ENCODE measurements around the gene BPI. TPM values are rescaled to one million over a fixed set of nuclear protein-coding genes. Genes with fewer than 3 reads are reported as not detected.
"Not testable (repeated sequence)": the region's sequence is repeated elsewhere in the genome, so short reads cannot be mapped to it uniquely, and the experiment has no call there.

BPI gene
- total RNA-seq (2021; ENCODE audit: unreplicated experiment): not detected
- polyA plus RNA-seq (2012; ENCODE audit: insufficient read length): not detected
- Bru-seq, nascent RNA: not detected
- BruChase-seq, experiment 1, labeled RNA remaining after a 2-hour chase: not detected
- not detected for BruChase-seq, experiment 2, labeled RNA remaining after a 6-hour chase
- long read RNA-seq: 0 reads

- ChIA-PET CTCF (no interaction called here), POLR2A (no interaction called here)
- BruUV-seq (replicated peaks): no TSS peak
- DNase-seq (ENCODE audit: low read depth, low spot score): no peak
- TF ChIP-seq TCF7L2 (IDR thresholded peaks at IDR 0.05; ENCODE audit: low read depth, low read length): no peak
- TF ChIP-seq SIN3A (IDR thresholded peaks at IDR 0.05; ENCODE audit: borderline replicate concordance, insufficient read depth, low read depth, low read length): no peak
- TF ChIP-seq CTCF (IDR thresholded peaks at IDR 0.05): no peak
- TF ChIP-seq, protein P1, sequence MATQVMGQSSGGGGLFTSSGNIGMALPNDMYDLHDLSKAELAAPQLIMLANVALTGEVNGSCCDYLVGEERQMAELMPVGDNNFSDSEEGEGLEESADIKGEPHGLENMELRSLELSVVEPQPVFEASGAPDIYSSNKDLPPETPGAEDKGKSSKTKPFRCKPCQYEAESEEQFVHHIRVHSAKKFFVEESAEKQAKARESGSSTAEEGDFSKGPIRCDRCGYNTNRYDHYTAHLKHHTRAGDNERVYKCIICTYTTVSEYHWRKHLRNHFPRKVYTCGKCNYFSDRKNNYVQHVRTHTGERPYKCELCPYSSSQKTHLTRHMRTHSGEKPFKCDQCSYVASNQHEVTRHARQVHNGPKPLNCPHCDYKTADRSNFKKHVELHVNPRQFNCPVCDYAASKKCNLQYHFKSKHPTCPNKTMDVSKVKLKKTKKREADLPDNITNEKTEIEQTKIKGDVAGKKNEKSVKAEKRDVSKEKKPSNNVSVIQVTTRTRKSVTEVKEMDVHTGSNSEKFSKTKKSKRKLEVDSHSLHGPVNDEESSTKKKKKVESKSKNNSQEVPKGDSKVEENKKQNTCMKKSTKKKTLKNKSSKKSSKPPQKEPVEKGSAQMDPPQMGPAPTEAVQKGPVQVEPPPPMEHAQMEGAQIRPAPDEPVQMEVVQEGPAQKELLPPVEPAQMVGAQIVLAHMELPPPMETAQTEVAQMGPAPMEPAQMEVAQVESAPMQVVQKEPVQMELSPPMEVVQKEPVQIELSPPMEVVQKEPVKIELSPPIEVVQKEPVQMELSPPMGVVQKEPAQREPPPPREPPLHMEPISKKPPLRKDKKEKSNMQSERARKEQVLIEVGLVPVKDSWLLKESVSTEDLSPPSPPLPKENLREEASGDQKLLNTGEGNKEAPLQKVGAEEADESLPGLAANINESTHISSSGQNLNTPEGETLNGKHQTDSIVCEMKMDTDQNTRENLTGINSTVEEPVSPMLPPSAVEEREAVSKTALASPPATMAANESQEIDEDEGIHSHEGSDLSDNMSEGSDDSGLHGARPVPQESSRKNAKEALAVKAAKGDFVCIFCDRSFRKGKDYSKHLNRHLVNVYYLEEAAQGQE (IDR thresholded peaks at IDR 0.05; ENCODE audit: insufficient read depth in 1 of 2, low read depth in 2 of 2, low read length in 1 of 2): no peak
- TF ChIP-seq POLR2AphosphoS5 (IDR thresholded peaks at IDR 0.05; ENCODE audit: low read depth, low read length): no peak
- Histone ChIP-seq H3K4me3 (ENCODE audit: low read depth in 2 of 2, low read length in 2 of 2) (no peak within 1 kb of the TSS), H3K9me3 (ENCODE audit: control insufficient read depth, insufficient read depth, low read depth, low read length) (no peaks in the 10 kb centered on the region), H3K27ac (ENCODE audit: low read length) (no peak within 1 kb of the TSS), H3K36me3 (ENCODE audit: control insufficient read depth, insufficient read depth, low read length) (no peaks in the 10 kb centered on the region), H3K27me3 (ENCODE audit: control insufficient read depth, insufficient read depth, low read length) (no peaks in the 10 kb centered on the region), H3K4me1 (ENCODE audit: control insufficient read depth, insufficient read depth, low read length) (no peaks in the 10 kb centered on the region)
- intact Hi-C loops (cut with micrococcal nuclease; ENCODE audit: unreplicated experiment): no loop called here
- in situ Hi-C loops (cut with HindIII; ENCODE audit: low pct_unique_long_range_greater_than_20kb, low sequenced_read_pairs): no loop called here
- no peak for ATAC-seq
Observed at GRCh38 chr20:38303908-38304379, at the start of gene BPI. BPI (plus strand) TSS chr20:38304156; CDS start chr20:38304224, 68 bp downstream.

GRCh38 chr20:38254621-38255020 lies 49.3 kb upstream of the BPI start:
- H3K36me3 ChIP-seq (ENCODE audit: control insufficient read depth, insufficient read depth, low read length); CTCF ChIA-PET; H3K27ac ChIP-seq (ENCODE audit: low read length); in situ Hi-C loops (cut with HindIII; ENCODE audit: low pct_unique_long_range_greater_than_20kb, low sequenced_read_pairs); H3K4me1 ChIP-seq (ENCODE audit: control insufficient read depth, insufficient read depth, low read length); ATAC-seq; DNase-seq (ENCODE audit: low read depth, low spot score); POLR2A ChIA-PET; BruUV-seq (replicated peaks); H3K9me3 ChIP-seq (ENCODE audit: control insufficient read depth, insufficient read depth, low read depth, low read length); intact Hi-C loops (cut with micrococcal nuclease; ENCODE audit: unreplicated experiment); H3K27me3 ChIP-seq (ENCODE audit: control insufficient read depth, insufficient read depth, low read length); H3K4me3 ChIP-seq (ENCODE audit: low read depth in 2 of 2, low read length in 2 of 2): not testable (repeated sequence)

DNA sequence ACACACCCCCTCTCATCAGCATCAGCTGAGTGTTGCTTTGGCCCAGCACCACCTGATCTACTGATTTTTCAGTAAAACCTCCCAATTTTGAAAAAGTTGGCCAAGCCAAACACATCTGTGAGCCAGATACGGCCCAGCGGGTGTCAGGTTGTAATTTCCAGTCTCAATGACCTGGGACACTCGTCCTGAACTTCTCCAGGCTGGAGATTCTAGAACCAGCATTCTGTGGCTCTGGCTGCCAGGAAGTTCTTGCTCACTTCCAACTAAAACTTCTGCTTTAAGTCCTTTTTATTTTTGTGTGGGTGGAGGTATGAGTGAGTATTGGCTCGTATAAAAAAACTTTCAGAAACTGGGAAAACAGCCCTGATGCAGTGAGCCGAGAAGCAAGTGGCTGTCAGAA lies 48.6 kb upstream of the BPI start:
- no peaks in the 10 kb centered on the region for H3K9me3 ChIP-seq (ENCODE audit: control insufficient read depth, insufficient read depth, low read depth, low read length)
- in situ Hi-C loops (cut with HindIII; ENCODE audit: low pct_unique_long_range_greater_than_20kb, low sequenced_read_pairs): no loop called here
- intact Hi-C loops (cut with micrococcal nuclease; ENCODE audit: unreplicated experiment): no loop called here
- POLR2A ChIA-PET: no interaction called here
- no peak for TF ChIP-seq TCF7L2 (IDR thresholded peaks at IDR 0.05; ENCODE audit: low read depth, low read length)
- TF ChIP-seq POLR2AphosphoS5 (IDR thresholded peaks at IDR 0.05; ENCODE audit: low read depth, low read length): no peak
- TF ChIP-seq SIN3A (IDR thresholded peaks at IDR 0.05; ENCODE audit: borderline replicate concordance, insufficient read depth, low read depth, low read length): no peak
- no peak for TF ChIP-seq CTCF (IDR thresholded peaks at IDR 0.05)
- TF ChIP-seq, protein P1 (IDR thresholded peaks at IDR 0.05; ENCODE audit: insufficient read depth in 1 of 2, low read depth in 2 of 2, low read length in 1 of 2): no peak
- CTCF ChIA-PET: no interaction called here
- no TSS peak for BruUV-seq (replicated peaks)
- H3K4me1 ChIP-seq (ENCODE audit: control insufficient read depth, insufficient read depth, low read length): no peaks in the 10 kb centered on the region
- no peaks in the 10 kb centered on the region for H3K27me3 ChIP-seq (ENCODE audit: control insufficient read depth, insufficient read depth, low read length)
- H3K36me3 ChIP-seq (ENCODE audit: control insufficient read depth, insufficient read depth, low read length): no peaks in the 10 kb centered on the region
- DNase-seq (ENCODE audit: low read depth, low spot score) (no peak), ATAC-seq (no peak)
- H3K4me3 ChIP-seq (ENCODE audit: low read depth in 2 of 2, low read length in 2 of 2): no peak overlapping the region
- no peak overlapping the region for H3K27ac ChIP-seq (ENCODE audit: low read length)

All from Panc1 (cell line).